SK-N-MC (cell line): ENCODE data around the gene VPS35.

Experiments
- EZH2 ChIP-seq: fragments of 200-600 bp; sonication (generic); IDR thresholded peaks from one replicate; pipeline ENCODE4 v1.6.1; 2017; ENCODE audit warnings: antibody characterized with exemption
- POLR2AphosphoS5 ChIP-seq: IDR thresholded peaks from 2 replicates; pipeline ENCODE4 v1.6.1; 2012; ENCODE audit warnings: mild to moderate bottlenecking, low read depth, low read length, borderline replicate concordance

DNA sequence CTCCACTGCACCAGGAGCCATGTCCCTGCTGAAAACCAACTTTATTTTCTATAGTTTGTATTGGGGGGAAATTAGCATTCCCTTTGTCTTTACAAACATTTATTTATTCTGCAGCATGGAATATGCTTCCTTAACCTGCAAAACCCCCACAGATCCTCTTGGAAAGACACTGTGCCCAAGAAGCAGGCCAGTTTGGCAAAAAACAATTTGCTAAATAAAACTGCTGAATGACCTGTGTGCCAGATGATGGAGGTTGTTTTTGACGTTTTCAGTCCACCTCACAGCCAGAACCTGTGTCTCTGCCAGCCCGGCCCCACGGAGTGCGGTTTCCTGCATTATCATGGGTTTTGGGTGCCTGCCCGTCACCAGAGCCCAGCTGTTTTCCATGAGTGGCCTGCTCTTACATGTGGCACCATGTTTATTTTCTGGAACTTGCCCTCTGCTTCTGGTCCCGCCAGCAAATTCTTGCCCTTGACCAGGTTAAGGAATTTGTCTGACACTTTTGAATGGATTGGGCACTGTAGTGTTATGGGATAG, 26.9 kb upstream of the VPS35 start:
- TF ChIP-seq EZH2 (no peak), POLR2AphosphoS5 (no peak)
